ENCODE data around the gene TMEM132E. TPM values are rescaled to one million over a fixed set of nuclear protein-coding genes. Genes with fewer than 3 reads are reported as not detected.

Gene TMEM132E
- total and polyA plus RNA-seq, 7 donors, result 0.01 to 0.26 (median 0.03) TPM; not detected in 4

DNA sequence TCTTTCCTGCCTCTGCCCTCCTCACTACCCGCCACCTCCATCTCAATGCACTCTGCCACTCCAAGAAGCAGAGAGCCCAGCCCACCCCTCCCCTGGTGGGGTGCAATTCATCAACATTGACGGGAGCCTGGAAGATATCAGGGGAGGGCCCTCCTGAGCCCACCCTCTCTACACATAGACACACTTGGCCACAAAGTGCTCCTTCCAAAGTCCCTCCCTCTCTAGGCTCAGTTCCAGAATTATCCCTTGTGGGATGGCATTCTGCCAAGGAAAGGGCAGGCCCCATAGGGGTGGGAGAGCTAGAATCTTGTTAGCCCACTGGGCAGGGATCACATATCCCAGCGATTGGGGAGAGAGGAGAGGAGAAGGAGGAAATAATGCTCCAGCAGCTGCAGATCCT lies 66.2 kb downstream of the TMEM132E start:
- H3K27me3 ChIP-seq (ENCODE audit: insufficient read depth in 3 of 3, low read length in 2 of 3), result peaks cover 0 to 26% (median 0%) of the 10 kb centered on the region in 3 donors
- 27 to 46% (median 31%) methylated on average over 3 of the region's 3 CpGs for WGBS, 3 donors
- intact Hi-C loops (cut with DNase I), result no loop called here

GRCh38 chr17:34647511-34647910 lies 68.1 kb downstream of the TMEM132E start:
- no peak for ATAC-seq

More for the DNA sequence above, 66.2 kb downstream of the TMEM132E start:
- H3K4me1 ChIP-seq, result no peaks in the 10 kb centered on the region
- H3K27ac ChIP-seq, result no peak overlapping the region
- ATAC-seq, result no peak
- no peak for DNase-seq
- no peak overlapping the region for H3K4me3 ChIP-seq
- no peak for TF ChIP-seq CTCF (IDR thresholded peaks at IDR 0.05)
- no peaks in the 10 kb centered on the region for H3K9me3 ChIP-seq
- no peaks in the 10 kb centered on the region for H3K36me3 ChIP-seq (ENCODE audit: insufficient read depth in 1 of 2, low read depth in 1 of 2)

DNA sequence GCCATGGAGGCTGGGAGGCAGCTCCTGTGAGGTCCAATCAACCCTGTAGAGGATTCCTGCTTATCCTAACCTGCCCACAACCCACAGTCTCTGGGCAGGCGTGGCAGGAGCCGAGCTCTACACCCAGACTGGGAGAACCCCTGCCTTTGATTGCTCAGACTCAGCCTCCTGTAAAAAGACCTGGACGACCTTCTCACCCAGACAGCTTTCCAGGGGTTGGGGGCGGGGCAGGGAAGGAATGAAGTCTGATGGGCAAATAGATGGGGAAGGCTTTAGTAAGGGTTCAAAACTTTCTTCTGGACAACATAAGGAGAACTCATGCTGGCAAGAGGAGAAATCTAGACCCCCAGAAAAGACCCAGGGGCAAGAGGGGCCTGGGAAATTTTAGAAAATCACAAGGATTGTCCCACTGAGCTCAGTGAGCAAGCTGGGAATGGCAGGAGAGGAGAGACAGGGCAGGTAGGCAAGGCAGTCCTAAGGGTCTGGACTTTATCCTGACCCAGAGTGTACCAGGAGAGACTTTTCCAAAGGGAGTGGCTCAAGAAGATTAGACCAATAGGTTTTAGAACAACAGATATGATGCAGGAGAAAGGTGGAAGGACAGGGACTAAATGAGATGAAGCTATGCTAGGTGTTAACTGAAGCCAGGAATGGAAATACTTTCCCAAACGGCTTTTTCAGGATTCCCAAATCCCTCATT lies 70.8 kb downstream of the TMEM132E start:
- peaks cover 0 to 20% (median 7%) of the 10 kb centered on the region in 3 donors for H3K27me3 ChIP-seq (ENCODE audit: insufficient read depth in 3 of 3, low read length in 2 of 3)
- no peaks in the 10 kb centered on the region for H3K36me3 ChIP-seq (ENCODE audit: insufficient read depth in 1 of 2, low read depth in 1 of 2)
- intact Hi-C loops (cut with DNase I), result no loop called here
- no peak for DNase-seq
- H3K4me1 ChIP-seq, result no peaks in the 10 kb centered on the region
- H3K4me3 ChIP-seq, result no peak overlapping the region
- no peak for ATAC-seq
- no peak overlapping the region for H3K27ac ChIP-seq
- 51 to 63% (median 51%) methylated on average over 5 of the region's 5 CpGs for WGBS, 3 donors
- no peak for TF ChIP-seq CTCF (IDR thresholded peaks at IDR 0.05)
- no peaks in the 10 kb centered on the region for H3K9me3 ChIP-seq

More at GRCh38 chr17:34647511-34647910, 68.1 kb downstream of the TMEM132E start:
- no peak for DNase-seq
- no peak overlapping the region for H3K4me3 ChIP-seq
- no peaks in the 10 kb centered on the region for H3K4me1 ChIP-seq
- intact Hi-C loops (cut with DNase I), result no loop called here
- no peak overlapping the region for H3K27ac ChIP-seq
- peaks cover 0 to 26% (median 7%) of the 10 kb centered on the region in 3 donors for H3K27me3 ChIP-seq (ENCODE audit: insufficient read depth in 3 of 3, low read length in 2 of 3)
- H3K9me3 ChIP-seq, result no peaks in the 10 kb centered on the region
- 93 to 98% (median 94%) methylated on average over 3 of the region's 3 CpGs for WGBS, 3 donors
- H3K36me3 ChIP-seq (ENCODE audit: insufficient read depth in 1 of 2, low read depth in 1 of 2), result no peaks in the 10 kb centered on the region
- TF ChIP-seq CTCF (IDR thresholded peaks at IDR 0.05), result no peak

- intact Hi-C loops (cut with DNase I), result no loop called here
- H3K27me3 ChIP-seq (ENCODE audit: insufficient read depth in 3 of 3, low read length in 2 of 3), result peaks cover 0 to 14% (median 7%) of the 10 kb centered on the region in 3 donors
- no peaks in the 10 kb centered on the region for H3K9me3 ChIP-seq
- no peak for TF ChIP-seq CTCF (IDR thresholded peaks at IDR 0.05)
- no peak overlapping the region for H3K4me3 ChIP-seq
- DNase-seq (no peak), ATAC-seq (no peak)
- no peaks in the 10 kb centered on the region for H3K4me1 ChIP-seq
- H3K27ac ChIP-seq, result no peak overlapping the region
- no peaks in the 10 kb centered on the region for H3K36me3 ChIP-seq (ENCODE audit: insufficient read depth in 1 of 2, low read depth in 1 of 2)
- 55 to 65% (median 63%) methylated on average over 13 of the region's 13 CpGs for WGBS, 3 donors
Measured at GRCh38 chr17:34651402-34651811, 72.0 kb downstream of the TMEM132E start.

Measured in psoas muscle (tissue), 8 donors.